Brain microvascular endothelial cell (primary cell): ENCODE results near the gene PCGF2.

ENCODE experiments used
- DNase-seq: peaks from one replicate; pipeline ENCODE4 v3.0.0-alpha.2; 2020
- H3K27ac ChIP-seq: fragments of 250-450 bp; sonication (Bioruptor Pico); 2 replicates; pipeline ENCODE4 v1.5.1; 2020; ENCODE audit warnings: mild to moderate bottlenecking, moderate library complexity
- H3K27me3 ChIP-seq: fragments of 250-450 bp; sonication (Bioruptor Pico); replicated peaks from 2 replicates; pipeline ENCODE4 v1.5.1; 2020; ENCODE audit warnings: mild to moderate bottlenecking
- H3K36me3 ChIP-seq: fragments of 250-450 bp; sonication (Bioruptor Pico); replicated peaks from 2 replicates; pipeline ENCODE4 v1.5.1; 2020; ENCODE audit warnings: mild to moderate bottlenecking
- H3K4me3 ChIP-seq: 2 replicates; pipeline ENCODE4 v1.5.1; 2011; ENCODE audit warnings: low read depth, mild to moderate bottlenecking, control low read depth, low read length, moderate library complexity
- CTCF ChIP-seq: IDR thresholded peaks from 2 replicates; pipeline ENCODE4 v1.5.1; 2011; ENCODE audit warnings: low read depth, mild to moderate bottlenecking, moderate library complexity, low read length, control low read depth, inconsistent platforms; ENCODE audit errors: missing control alignments
- in situ Hi-C: cut with HindIII; loops from 2 replicates; pipeline ENCODE4 v1.10.0; 2017; ENCODE audit warnings: low sequenced_read_pairs, low pct_ligation_motif_present

PCGF2 gene

DNA sequence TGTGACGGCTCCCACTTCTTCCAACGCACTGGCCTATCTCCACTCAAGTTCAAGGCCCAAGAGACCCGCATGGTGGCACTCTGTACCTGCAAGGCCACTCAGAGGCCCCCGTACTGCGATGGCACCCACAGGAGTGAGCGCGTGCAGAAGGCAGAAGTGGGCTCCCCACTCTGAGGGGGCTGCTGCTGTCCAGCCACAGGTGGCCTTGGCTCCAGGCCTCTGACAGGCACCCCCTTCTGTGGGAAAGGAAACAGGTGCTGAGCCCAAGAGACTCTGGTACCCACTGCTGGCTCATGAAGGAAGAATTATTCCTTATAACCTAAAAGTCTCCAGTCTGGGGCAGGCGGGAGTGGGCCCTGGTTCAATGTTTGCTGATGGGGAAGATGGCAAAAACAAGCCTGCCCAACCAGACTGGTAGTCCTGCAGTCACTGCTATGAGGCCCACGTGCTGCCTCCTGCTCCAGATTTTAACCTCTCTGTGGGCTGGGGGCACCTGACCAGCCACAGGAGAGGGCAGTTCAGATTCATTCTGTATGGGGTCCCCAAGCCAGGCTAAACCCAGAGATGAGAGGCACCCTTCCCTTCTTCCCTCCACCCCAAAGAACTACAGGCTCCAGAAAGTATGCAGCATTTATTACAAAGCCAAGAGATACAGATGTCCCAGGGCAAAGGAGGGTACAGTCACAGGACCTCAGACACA lies 14.7 kb downstream of the PCGF2 start:
- Histone ChIP-seq H3K27me3 (no peaks in the 10 kb centered on the region), H3K4me3 (no peak overlapping the region), H3K36me3 (peaks cover 34% of the 10 kb centered on the region), H3K27ac (no peak overlapping the region)
- DNase-seq = no peak
- no peak for TF ChIP-seq CTCF
- in situ Hi-C loops = no loop called here

GRCh38 chr17:38732376-38733281 lies 15.5 kb downstream of the PCGF2 start:
- H3K27me3 ChIP-seq = no peaks in the 10 kb centered on the region
- H3K27ac ChIP-seq = no peak overlapping the region
- TF ChIP-seq CTCF = no peak
- H3K36me3 ChIP-seq = peaks cover 27% of the 10 kb centered on the region
- no peak overlapping the region for H3K4me3 ChIP-seq
- DNase-seq = no peak
- in situ Hi-C loops = no loop called here

- Histone ChIP-seq H3K27me3 (no peaks in the 10 kb centered on the region), H3K36me3 (peaks cover 19% of the 10 kb centered on the region), H3K4me3 (no peak overlapping the region), H3K27ac (no peak overlapping the region)
- TF ChIP-seq CTCF = no peak
- in situ Hi-C loops = no loop called here
- no peak for DNase-seq
Measured at GRCh38 chr17:38731526-38732294, 16.4 kb downstream of the PCGF2 start.

GRCh38 chr17:38730526-38731379 lies 17.4 kb downstream of the PCGF2 start:
- peaks cover 9% of the 10 kb centered on the region for H3K36me3 ChIP-seq
- in situ Hi-C loops = no loop called here
- H3K27ac ChIP-seq = no peak overlapping the region
- peak overlapping the region; percentile 70 for H3K4me3 ChIP-seq
- DNase-seq = no peak
- H3K27me3 ChIP-seq = no peaks in the 10 kb centered on the region
- TF ChIP-seq CTCF = no peak

DNA sequence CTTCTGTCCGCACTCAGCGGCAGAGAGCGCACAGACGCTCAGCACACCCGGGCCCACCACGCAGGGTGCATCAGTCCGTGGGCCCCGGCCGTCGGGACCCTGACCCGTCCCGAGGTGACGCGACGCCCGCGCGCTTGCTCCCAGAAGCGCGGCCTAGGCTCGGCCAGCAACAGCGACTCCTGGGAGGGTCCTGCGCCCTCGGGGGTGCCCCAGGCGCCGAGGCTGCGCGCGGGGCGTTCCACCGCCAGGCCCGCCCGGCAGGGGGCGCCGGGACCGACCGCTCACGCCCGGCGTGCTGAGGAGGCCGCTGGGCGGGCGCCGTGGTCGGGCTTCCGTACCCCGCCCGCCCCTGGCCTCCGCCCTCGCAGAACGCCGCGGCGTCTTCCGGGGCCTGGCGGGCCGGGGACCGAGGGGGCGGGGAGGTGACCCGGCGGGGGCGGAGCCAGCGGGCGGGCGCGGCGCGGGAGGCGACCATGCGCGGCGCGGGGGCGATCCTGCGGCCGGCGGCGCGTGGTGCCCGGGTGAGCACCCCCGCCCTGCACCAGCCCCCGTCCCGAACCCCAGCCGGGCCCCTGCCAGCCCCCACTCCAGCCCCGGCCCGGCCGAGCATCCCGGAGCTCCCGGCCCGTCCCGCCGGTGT lies 18.1 kb downstream of the PCGF2 start, which contains the start of gene CISD3:
Gene CISD3, plus strand, starts transcription at position 456 of the 640 bp plus-strand sequence. Its CDS starts 18 bp downstream, at position 474.
- peak; percentile 39 for TF ChIP-seq CTCF
- H3K27me3 ChIP-seq = no peaks in the 10 kb centered on the region
- no peak for DNase-seq
- peaks cover 5% of the 10 kb centered on the region for H3K36me3 ChIP-seq
- peak within 1 kb of the TSS; percentile 70 for H3K4me3 ChIP-seq
- in situ Hi-C loops = no loop called here
- no peak within 1 kb of the TSS for H3K27ac ChIP-seq
